ENCODE results near the gene FERD3L. TPM values are rescaled to one million over a fixed set of nuclear protein-coding genes. Genes with fewer than 3 reads are reported as not detected.

FERD3L gene
- total RNA-seq, 2 experiments from 2014 or later, result not detected

- no peaks in the 10 kb centered on the region for H3K27me3 Mint-ChIP-seq
- DNase-seq, result no peak
These were observed 49.8 kb downstream of the FERD3L start for GRCh38 chr7:19095353-19095860.

More at GRCh38 chr7:19095353-19095860, 49.8 kb downstream of the FERD3L start:
- H3K4me1 Mint-ChIP-seq (ENCODE audit: low read depth), result no peaks in the 10 kb centered on the region
- peaks cover 1% of the 10 kb centered on the region for H3K9me3 Mint-ChIP-seq
- H3K4me3 Mint-ChIP-seq, result no peak overlapping the region
- ChIA-PET POLR2A (no interaction called here), CTCF (no interaction called here)
- H3K36me3 Mint-ChIP-seq (ENCODE audit: low read depth), result no peaks in the 10 kb centered on the region
- no peak overlapping the region for H3K27ac Mint-ChIP-seq
- ATAC-seq, result no peak
- no peak for TF ChIP-seq CTCF (IDR thresholded peaks at IDR 0.05)
- intact Hi-C loops (cut with micrococcal nuclease), result no loop called here

Other genes starting within 250 kb of the FERD3L start
- under 1 TPM in 1 of 2 experiments, not detected in 1; 0.20 TPM for gene TWIST1, start 27.8 kb downstream of the FERD3L start, total RNA-seq